Mesenchymal stem cell (in vitro differentiated cells and primary cell): ENCODE results near the gene MET.

Experiments used
- DNase-seq: peaks from one replicate; pipeline ENCODE4 v3.0.0-alpha.2; 2013
- H2AFZ ChIP-seq: one replicate; pipeline ENCODE4 v1.6.1; 2013; ENCODE audit warnings: low read depth, mild to moderate bottlenecking, control low read depth, inconsistent platforms, low read length, moderate library complexity
- H2AK5ac ChIP-seq: 2 replicates; pipeline ENCODE4 v1.6.1; 2013; ENCODE audit warnings: low read length, moderate library complexity, mild to moderate bottlenecking, inconsistent platforms; ENCODE audit not compliant: severe bottlenecking
- H2BK120ac ChIP-seq: one replicate; pipeline ENCODE4 v1.6.1; 2013; ENCODE audit warnings: low read depth, mild to moderate bottlenecking, inconsistent platforms, low read length, moderate library complexity
- H2BK12ac ChIP-seq, 2 experiments: one replicate each; pipeline ENCODE4 v1.6.1; 2013; ENCODE audit warnings: inconsistent platforms in 2 of 2, low read length in 2 of 2, mild to moderate bottlenecking in 2 of 2, moderate library complexity in 2 of 2, control low read depth in 1 of 2
- H2BK15ac ChIP-seq: one replicate; pipeline ENCODE4 v1.6.1; 2013; ENCODE audit warnings: mild to moderate bottlenecking, low read depth, inconsistent platforms; ENCODE audit not compliant: poor library complexity, severe bottlenecking
- H2BK5ac ChIP-seq: 2 replicates; pipeline ENCODE4 v1.6.1; 2013; ENCODE audit warnings: low read depth, mild to moderate bottlenecking, low read length, control low read depth, inconsistent platforms; ENCODE audit not compliant: poor library complexity, severe bottlenecking
- H3K14ac ChIP-seq, 2 experiments: one replicate each; pipeline ENCODE4 v1.6.1; 2013; ENCODE audit warnings: inconsistent platforms in 2 of 2, low read length in 2 of 2, control low read depth in 1 of 2, mild to moderate bottlenecking in 1 of 2, moderate library complexity in 1 of 2
- H3K18ac ChIP-seq, 2 experiments: one replicate each; pipeline ENCODE4 v1.6.1; 2013; ENCODE audit warnings: inconsistent platforms in 2 of 2, low read length in 2 of 2, control low read depth in 1 of 2, low read depth in 1 of 2, mild to moderate bottlenecking in 1 of 2
- H3K23ac ChIP-seq, 2 experiments: one replicate each; pipeline ENCODE4 v1.6.1; 2013; ENCODE audit warnings: inconsistent platforms in 2 of 2, low read length in 2 of 2, mild to moderate bottlenecking in 2 of 2, moderate library complexity in 2 of 2, control low read depth in 1 of 2
- H3K27ac ChIP-seq: 2 replicates; pipeline ENCODE4 v1.5.1; 2013; ENCODE audit warnings: mild to moderate bottlenecking, moderate library complexity, low read length, control low read depth, inconsistent platforms; ENCODE audit not compliant: poor library complexity, severe bottlenecking
- H3K27me3 ChIP-seq, 2 experiments: 2 replicates each; pipeline versions ENCODE4 v1.6.1 to v1.7.0; 2013; ENCODE audit warnings: low read length in 2 of 2, mild to moderate bottlenecking in 2 of 2, moderate library complexity in 2 of 2, control low read depth in 1 of 2, inconsistent platforms in 1 of 2; ENCODE audit not compliant: control insufficient read depth in 1 of 2, insufficient read depth in 1 of 2
- H3K36me3 ChIP-seq, 2 experiments: 2 replicates each; pipeline versions ENCODE4 v1.6.1 to v1.7.0; 2013; ENCODE audit warnings: low read length in 2 of 2, control low read depth in 1 of 2, inconsistent platforms in 1 of 2, low read depth in 1 of 2, mild to moderate bottlenecking in 1 of 2; ENCODE audit not compliant: insufficient read depth in 2 of 2, control insufficient read depth in 1 of 2
- H3K4ac ChIP-seq, 2 experiments: one replicate each; pipeline ENCODE4 v1.6.1; 2013; ENCODE audit warnings: inconsistent platforms in 2 of 2, low read length in 2 of 2, mild to moderate bottlenecking in 2 of 2, moderate library complexity in 2 of 2, control low read depth in 1 of 2, low read depth in 1 of 2
- H3K4me1 ChIP-seq: 2 replicates; pipeline ENCODE4 v1.6.1; 2013; ENCODE audit warnings: low read depth, low read length, control low read depth; ENCODE audit not compliant: control insufficient read depth, insufficient read depth
- H3K4me2 ChIP-seq: 2 replicates; pipeline ENCODE4 v1.6.1; 2013; ENCODE audit warnings: low read length, mild to moderate bottlenecking, inconsistent platforms; ENCODE audit not compliant: poor library complexity, severe bottlenecking
- H3K4me3 ChIP-seq, 2 experiments: 2 replicates each; pipeline versions ENCODE4 v1.5.1 to v1.7.0; 2013; ENCODE audit warnings: low read length in 2 of 2, mild to moderate bottlenecking in 2 of 2, control low read depth in 1 of 2, low read depth in 1 of 2; ENCODE audit not compliant: insufficient read depth in 1 of 2
- H3K79me1 ChIP-seq: replicated peaks from 2 replicates; pipeline ENCODE4 v1.6.1; 2013; ENCODE audit warnings: mild to moderate bottlenecking, control low read depth, low read length, inconsistent platforms; ENCODE audit not compliant: poor library complexity, severe bottlenecking
- H3K9ac ChIP-seq: 2 replicates; pipeline ENCODE4 v1.7.0; 2013; ENCODE audit warnings: mild to moderate bottlenecking, low read length, moderate library complexity
- H3K9me3 ChIP-seq: 2 replicates; pipeline ENCODE4 v1.7.0; 2013; ENCODE audit warnings: mild to moderate bottlenecking, low read length; ENCODE audit not compliant: control insufficient read depth
- H4K8ac ChIP-seq: one replicate; pipeline ENCODE4 v1.6.1; 2013; ENCODE audit warnings: inconsistent platforms, mild to moderate bottlenecking, low read length, moderate library complexity
- H4K91ac ChIP-seq: one replicate; pipeline ENCODE4 v1.6.1; 2013; ENCODE audit warnings: mild to moderate bottlenecking, low read length, inconsistent platforms
- WGBS: methylation state at CpG from one replicate; pipeline ENCODE4 v1.1.7; 2013; ENCODE audit warnings: mixed read lengths; 5-methylcytosine and 5-hydroxymethylcytosine counted together

The MET gene

GRCh38 chr7:116836911-116837310 lies 164.9 kb downstream of the MET start:
- H4K91ac ChIP-seq: no peak overlapping the region
- no peaks in the 10 kb centered on the region for H3K4me1 ChIP-seq
- H3K9me3 ChIP-seq: no peaks in the 10 kb centered on the region
- no peak for DNase-seq
- H4K8ac ChIP-seq: no peak overlapping the region
- H3K9ac ChIP-seq: no peak overlapping the region
- H2BK120ac ChIP-seq: no peak overlapping the region
- no peaks in the 10 kb centered on the region for H3K79me1 ChIP-seq
- H3K36me3 ChIP-seq: no peaks in the 10 kb centered on the region
- no peak overlapping the region for H3K23ac ChIP-seq
- H3K18ac ChIP-seq: no peak overlapping the region
- H2BK15ac ChIP-seq: no peak overlapping the region
- H3K4ac ChIP-seq: no peak overlapping the region
- no peak overlapping the region for H3K14ac ChIP-seq
- H3K4me3 ChIP-seq: no peak overlapping the region
- no peak overlapping the region for H2BK5ac ChIP-seq
- no peak overlapping the region for H3K4me2 ChIP-seq
- H3K27ac ChIP-seq: no peak overlapping the region
- WGBS: 97% methylated on average over 2 of the region's 4 CpGs
- H2AFZ ChIP-seq: no peak overlapping the region
- H3K27me3 ChIP-seq: no peaks in the 10 kb centered on the region
- no peak overlapping the region for H2AK5ac ChIP-seq
- H2BK12ac ChIP-seq: no peak overlapping the region

- Histone ChIP-seq H3K14ac (no peak overlapping the region), H2AFZ (no peak overlapping the region), H3K27me3 (no peaks in the 10 kb centered on the region), H3K27ac (no peak overlapping the region), H3K9ac (no peak overlapping the region), H3K23ac (no peak overlapping the region), H3K4me3 (no peak overlapping the region), H3K18ac (no peak overlapping the region), H3K4ac (no peak overlapping the region), H2AK5ac (no peak overlapping the region), H3K4me2 (no peak overlapping the region), H2BK5ac (no peak overlapping the region), H4K8ac (no peak overlapping the region), H2BK15ac (no peak overlapping the region), H4K91ac (no peak overlapping the region), H2BK120ac (no peak overlapping the region), H3K36me3 (no peaks in the 10 kb centered on the region), H3K79me1 (no peaks in the 10 kb centered on the region), H3K9me3 (no peaks in the 10 kb centered on the region), H3K4me1 (no peaks in the 10 kb centered on the region), H2BK12ac (no peak overlapping the region)
- WGBS: 91% methylated on average over 2 of the region's 3 CpGs
- DNase-seq: no peak
Measured at GRCh38 chr7:116837586-116837985, 165.6 kb downstream of the MET start.

- Histone ChIP-seq H4K91ac (no peak overlapping the region), H2AK5ac (no peak overlapping the region), H3K79me1 (no peaks in the 10 kb centered on the region)
Measured at GRCh38 chr7:116840256-116840655, 168.3 kb downstream of the MET start.

GRCh38 chr7:116842371-116842770 lies 170.4 kb downstream of the MET start:
- 100% methylated on average over 1 of the region's 1 CpG for WGBS
- Histone ChIP-seq H4K8ac (no peak overlapping the region), H2BK120ac (no peak overlapping the region), H4K91ac (no peak overlapping the region), H2BK5ac (no peak overlapping the region), H3K23ac (peak overlapping the region in 1 of 2 experiments; percentile 64), H3K27me3 (no peaks in the 10 kb centered on the region), H3K79me1 (no peaks in the 10 kb centered on the region), H3K36me3 (no peaks in the 10 kb centered on the region), H3K4ac (no peak overlapping the region), H3K9me3 (no peaks in the 10 kb centered on the region), H3K4me3 (no peak overlapping the region), H3K18ac (no peak overlapping the region), H2BK12ac (no peak overlapping the region), H3K27ac (no peak overlapping the region), H2AK5ac (no peak overlapping the region), H2AFZ (no peak overlapping the region), H3K4me2 (no peak overlapping the region), H3K4me1 (no peaks in the 10 kb centered on the region), H3K14ac (no peak overlapping the region), H3K9ac (no peak overlapping the region), H2BK15ac (no peak overlapping the region)
- no peak for DNase-seq

More at GRCh38 chr7:116840256-116840655, 168.3 kb downstream of the MET start:
- Histone ChIP-seq H2BK120ac (no peak overlapping the region), H3K27ac (no peak overlapping the region), H2BK5ac (no peak overlapping the region), H2BK12ac (no peak overlapping the region), H4K8ac (no peak overlapping the region), H3K4me3 (no peak overlapping the region), H3K18ac (no peak overlapping the region), H3K9ac (no peak overlapping the region), H3K9me3 (no peaks in the 10 kb centered on the region), H2BK15ac (no peak overlapping the region), H3K36me3 (no peaks in the 10 kb centered on the region), H3K4me2 (no peak overlapping the region), H2AFZ (no peak overlapping the region), H3K23ac (no peak overlapping the region), H3K4ac (no peak overlapping the region), H3K27me3 (no peaks in the 10 kb centered on the region), H3K4me1 (no peaks in the 10 kb centered on the region), H3K14ac (no peak overlapping the region)
- 53% methylated on average over 2 of the region's 5 CpGs for WGBS
- DNase-seq: no peak
